ENCODE measurements around the gene FAN1.
"Not testable (repeated sequence)": the region's sequence is repeated elsewhere in the genome, so short reads cannot be mapped to it uniquely, and the experiment has no call there.

DNA sequence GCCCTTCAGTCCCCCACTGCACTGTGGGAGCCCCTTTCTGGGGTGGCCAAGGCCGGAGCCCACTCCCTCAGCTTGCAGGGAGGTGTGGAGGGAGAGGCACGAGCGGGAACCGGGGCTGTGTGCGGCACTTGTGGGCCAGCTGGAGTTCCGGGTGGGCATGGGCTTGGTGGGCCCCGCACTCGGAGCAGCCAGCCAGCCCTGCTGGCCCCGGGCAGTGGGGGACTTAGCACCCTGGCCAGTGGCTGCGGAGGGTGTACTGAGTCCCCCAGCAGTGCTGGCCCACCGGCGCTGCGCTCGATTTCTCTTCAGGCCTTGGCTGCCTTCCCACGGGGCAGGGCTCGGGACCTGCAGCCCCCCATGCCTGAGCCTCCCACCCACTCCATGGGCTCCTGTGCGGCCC, 20.0 kb upstream of the FAN1 start:
- not testable (repeated sequence) for TF ChIP-seq EZH2phosphoT487 (IDR thresholded peaks at IDR 0.05; ENCODE audit: insufficient read depth, low read depth); EZH2 (IDR thresholded peaks at IDR 0.05; ENCODE audit: insufficient read depth, poor library complexity, severe bottlenecking)
